Type B pancreatic cell (in vitro differentiated cells): ENCODE results near the gene ZNF672. TPM values are rescaled to one million over a fixed set of nuclear protein-coding genes. Genes with fewer than 3 reads are reported as not detected.
"Not testable (repeated sequence)": the region's sequence is repeated elsewhere in the genome, so short reads cannot be mapped to it uniquely, and the experiment has no call there.

Experiments
- DNase-seq: peaks from one replicate; pipeline ENCODE4 v3.0.0; 2021; ENCODE audit warnings: mixed read lengths; ENCODE audit not compliant: unreplicated experiment; ENCODE audit errors: extremely low spot score
- H3K27ac Mint-ChIP-seq: 2 replicates; pipeline ENCODE4 v1.8.0; 2021; ENCODE audit warnings: mild to moderate bottlenecking, mixed read lengths
- H3K27me3 Mint-ChIP-seq: 2 replicates; pipeline ENCODE4 v1.8.0; 2021; ENCODE audit warnings: mixed read lengths
- H3K36me3 Mint-ChIP-seq: 2 replicates; pipeline ENCODE4 v1.8.0; 2021; ENCODE audit warnings: mixed read lengths
- H3K4me1 Mint-ChIP-seq: one replicate; pipeline ENCODE4 v1.8.0; 2021; ENCODE audit warnings: mixed read lengths; ENCODE audit not compliant: unreplicated experiment
- H3K4me3 Mint-ChIP-seq: 2 replicates; pipeline ENCODE4 v1.8.0; 2021; ENCODE audit warnings: mild to moderate bottlenecking, mixed read lengths
- H3K9me3 Mint-ChIP-seq: 2 replicates; pipeline ENCODE4 v1.8.0; 2021; ENCODE audit warnings: mixed read lengths
- long read RNA-seq: library from polyadenylated mRNA; unstranded; transcript quantifications from one replicate; pipeline ENCODE4 v2.0.0, GENCODE V29; 2020
- total RNA-seq: library from RNA; stranded (reverse); gene quantifications from 2 replicates; pipeline ENCODE4 v1.2.1, GENCODE V29; 2021; ENCODE audit warnings: low replicate concordance
- TF ChIP-seq, protein P1 (sequence below): fragments of 200-600 bp; sonication (generic); conservative IDR thresholded peaks from 2 replicates; pipeline ENCODE4 v1.5.0; 2021; ENCODE audit warnings: antibody characterized with exemption, mild to moderate bottlenecking

ZNF672 gene
- total RNA-seq: 33.0 and 35.0 TPM in 2 replicates
- long read RNA-seq, partial matches to known transcripts: 0 of 6 reads
- long read RNA-seq, other reads (novel, unspliced or antisense): 5 of 6 reads

GRCh38 chr1:248837781-248838356 is at the start of gene ZNF672:
Gene ZNF672, plus strand, starts transcription at chr1:248838224. Its CDS starts 9,051 bp downstream, at chr1:248847275.
- H3K4me3 Mint-ChIP-seq: no peak within 1 kb of the TSS
- DNase-seq: peak; percentile 96
- H3K36me3 Mint-ChIP-seq: no peaks in the 10 kb centered on the region
- H3K4me1 Mint-ChIP-seq: peaks cover 24% of the 10 kb centered on the region
- peaks cover 7% of the 10 kb centered on the region for H3K27me3 Mint-ChIP-seq
- H3K9me3 Mint-ChIP-seq: no peaks in the 10 kb centered on the region
- TF ChIP-seq, protein P1, sequence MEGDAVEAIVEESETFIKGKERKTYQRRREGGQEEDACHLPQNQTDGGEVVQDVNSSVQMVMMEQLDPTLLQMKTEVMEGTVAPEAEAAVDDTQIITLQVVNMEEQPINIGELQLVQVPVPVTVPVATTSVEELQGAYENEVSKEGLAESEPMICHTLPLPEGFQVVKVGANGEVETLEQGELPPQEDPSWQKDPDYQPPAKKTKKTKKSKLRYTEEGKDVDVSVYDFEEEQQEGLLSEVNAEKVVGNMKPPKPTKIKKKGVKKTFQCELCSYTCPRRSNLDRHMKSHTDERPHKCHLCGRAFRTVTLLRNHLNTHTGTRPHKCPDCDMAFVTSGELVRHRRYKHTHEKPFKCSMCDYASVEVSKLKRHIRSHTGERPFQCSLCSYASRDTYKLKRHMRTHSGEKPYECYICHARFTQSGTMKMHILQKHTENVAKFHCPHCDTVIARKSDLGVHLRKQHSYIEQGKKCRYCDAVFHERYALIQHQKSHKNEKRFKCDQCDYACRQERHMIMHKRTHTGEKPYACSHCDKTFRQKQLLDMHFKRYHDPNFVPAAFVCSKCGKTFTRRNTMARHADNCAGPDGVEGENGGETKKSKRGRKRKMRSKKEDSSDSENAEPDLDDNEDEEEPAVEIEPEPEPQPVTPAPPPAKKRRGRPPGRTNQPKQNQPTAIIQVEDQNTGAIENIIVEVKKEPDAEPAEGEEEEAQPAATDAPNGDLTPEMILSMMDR: no peak
- H3K27ac Mint-ChIP-seq: no peak within 1 kb of the TSS

DNA sequence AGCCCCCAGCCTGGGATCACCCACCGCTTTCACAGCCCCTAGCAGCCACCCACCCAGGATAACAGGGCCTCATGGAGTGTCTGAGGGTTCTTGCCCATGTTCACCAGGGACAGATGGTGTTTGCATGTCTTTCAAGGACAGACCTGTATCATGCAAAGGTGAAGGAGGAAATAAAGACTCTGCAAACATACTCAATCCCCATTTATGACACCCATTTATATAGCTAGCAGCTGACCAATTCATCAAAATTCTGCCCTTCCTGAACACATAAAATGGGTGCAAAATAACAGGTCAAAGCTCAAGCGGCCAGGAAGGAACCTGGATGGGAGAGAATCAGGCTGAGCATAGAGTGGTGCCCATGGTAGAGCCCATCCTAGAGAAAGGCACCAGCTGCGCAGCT is 49.7 kb upstream of the ZNF672 start:
- no peaks in the 10 kb centered on the region for H3K27me3 Mint-ChIP-seq
- TF ChIP-seq, protein P1: no peak
- no peak overlapping the region for H3K4me3 Mint-ChIP-seq
- no peak overlapping the region for H3K27ac Mint-ChIP-seq
- DNase-seq: no peak
- H3K36me3 Mint-ChIP-seq: no peaks in the 10 kb centered on the region
- H3K4me1 Mint-ChIP-seq: no peaks in the 10 kb centered on the region
- peaks cover 4% of the 10 kb centered on the region for H3K9me3 Mint-ChIP-seq

DNA sequence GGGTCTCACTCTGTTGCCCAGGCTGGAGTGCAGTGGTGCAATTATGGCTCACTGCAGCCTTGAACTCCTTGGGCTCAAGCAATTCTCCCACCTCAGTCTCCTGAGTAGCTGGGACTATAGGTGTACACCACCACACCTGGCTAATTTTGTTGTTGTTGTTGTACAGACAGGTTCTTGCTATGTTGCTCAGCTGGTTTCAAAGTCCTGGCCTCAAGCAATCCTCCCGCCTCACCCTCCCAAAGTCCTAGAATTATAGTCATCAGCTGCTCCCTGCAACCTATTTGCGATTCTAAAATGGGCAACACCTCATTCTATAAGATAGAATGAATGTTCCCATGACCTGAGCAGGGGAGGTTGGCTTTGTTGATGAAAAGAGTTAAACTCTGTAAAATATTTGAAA is 48.7 kb upstream of the ZNF672 start:
- not testable (repeated sequence) for H3K4me3 Mint-ChIP-seq, H3K9me3 Mint-ChIP-seq, DNase-seq, H3K36me3 Mint-ChIP-seq, H3K27me3 Mint-ChIP-seq, H3K4me1 Mint-ChIP-seq
- H3K27ac Mint-ChIP-seq: peak overlapping the region; percentile 89

- DNase-seq: no peak
- Mint-ChIP-seq H3K27ac (no peak overlapping the region), H3K27me3 (no peaks in the 10 kb centered on the region), H3K4me3 (no peak overlapping the region), H3K9me3 (peaks cover 4% of the 10 kb centered on the region), H3K4me1 (no peaks in the 10 kb centered on the region), H3K36me3 (no peaks in the 10 kb centered on the region)
- TF ChIP-seq, protein P1: no peak
Measured at GRCh38 chr1:248790456-248790855, 47.6 kb upstream of the ZNF672 start.

GRCh38 chr1:248791010-248791409 is 47.0 kb upstream of the ZNF672 start:
- Mint-ChIP-seq H3K36me3 (no peaks in the 10 kb centered on the region), H3K4me1 (no peaks in the 10 kb centered on the region), H3K27me3 (no peaks in the 10 kb centered on the region), H3K9me3 (peaks cover 4% of the 10 kb centered on the region), H3K4me3 (no peak overlapping the region), H3K27ac (no peak overlapping the region)
- TF ChIP-seq, protein P1: no peak
- DNase-seq: no peak

DNA sequence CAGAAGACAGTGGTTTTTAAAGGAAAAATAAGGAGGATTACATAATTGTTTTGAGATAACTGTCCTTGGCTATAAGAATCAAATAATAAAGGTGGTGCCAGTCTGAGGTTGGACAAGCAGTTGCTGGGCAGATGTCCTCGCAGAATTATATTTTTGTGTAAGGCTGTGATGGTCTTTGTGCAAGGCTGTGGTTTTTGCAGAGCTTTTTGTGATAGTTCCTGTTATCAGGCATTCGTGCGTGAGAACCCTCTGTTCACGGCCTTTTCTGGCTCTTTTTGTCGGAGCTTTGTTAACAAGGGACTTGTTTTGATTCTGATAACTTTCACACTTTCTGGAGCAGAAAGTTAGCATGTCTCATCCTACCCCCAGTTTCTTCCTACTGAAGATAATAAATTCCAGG is 45.7 kb upstream of the ZNF672 start:
- H3K4me1 Mint-ChIP-seq: no peaks in the 10 kb centered on the region
- DNase-seq: no peak
- peaks cover 4% of the 10 kb centered on the region for H3K9me3 Mint-ChIP-seq
- TF ChIP-seq, protein P1: no peak
- H3K4me3 Mint-ChIP-seq: no peak overlapping the region
- no peaks in the 10 kb centered on the region for H3K36me3 Mint-ChIP-seq
- H3K27ac Mint-ChIP-seq: no peak overlapping the region
- H3K27me3 Mint-ChIP-seq: no peaks in the 10 kb centered on the region
